NOMO-1 treated with dmso at 0.1 percent for 144 hours (cell line): Measurements from ENCODE around the gene PTDSS2.
A peak's percentile ranks its signal among the peaks of the same experiment; 100 is the strongest.

ENCODE experiments used
- DNase-seq: peaks from one replicate; lab custom pipeline; 2025; ENCODE audit not compliant: unreplicated experiment; lab: John Stamatoyannopoulos, UW

PTDSS2 gene

DNA sequence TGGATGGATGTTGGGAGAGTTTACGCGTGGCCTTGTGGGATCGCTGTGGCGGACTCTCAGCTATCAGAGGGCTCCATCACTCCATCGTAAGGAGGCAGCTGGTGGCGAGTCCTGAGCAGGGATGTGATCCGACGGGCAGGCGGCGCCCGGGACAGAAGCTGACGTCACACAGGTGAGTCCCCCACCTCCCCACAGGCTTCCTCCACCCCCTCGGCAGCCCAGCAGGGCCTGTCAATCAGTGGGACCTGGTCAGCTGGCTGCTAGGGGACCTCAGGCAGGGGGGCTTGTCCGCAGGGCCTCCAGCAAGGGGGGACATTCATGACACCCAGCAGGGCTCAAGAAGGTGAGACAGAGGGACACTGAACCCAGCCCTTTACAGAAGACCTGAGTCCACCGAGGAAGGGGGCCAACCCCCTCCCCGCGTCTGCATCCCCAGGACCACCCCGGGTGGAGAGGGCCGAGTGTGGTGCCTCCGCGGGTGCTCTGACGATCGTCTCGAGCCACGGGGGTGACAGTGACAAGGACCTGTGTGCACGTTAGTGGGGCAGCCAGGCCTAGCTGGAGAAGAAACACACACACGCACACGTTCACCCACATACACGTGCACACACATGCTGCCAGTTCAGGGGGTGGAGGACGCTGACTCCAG, 78.2 kb downstream of the PTDSS2 start:
- DNase-seq, result no peak

DNA sequence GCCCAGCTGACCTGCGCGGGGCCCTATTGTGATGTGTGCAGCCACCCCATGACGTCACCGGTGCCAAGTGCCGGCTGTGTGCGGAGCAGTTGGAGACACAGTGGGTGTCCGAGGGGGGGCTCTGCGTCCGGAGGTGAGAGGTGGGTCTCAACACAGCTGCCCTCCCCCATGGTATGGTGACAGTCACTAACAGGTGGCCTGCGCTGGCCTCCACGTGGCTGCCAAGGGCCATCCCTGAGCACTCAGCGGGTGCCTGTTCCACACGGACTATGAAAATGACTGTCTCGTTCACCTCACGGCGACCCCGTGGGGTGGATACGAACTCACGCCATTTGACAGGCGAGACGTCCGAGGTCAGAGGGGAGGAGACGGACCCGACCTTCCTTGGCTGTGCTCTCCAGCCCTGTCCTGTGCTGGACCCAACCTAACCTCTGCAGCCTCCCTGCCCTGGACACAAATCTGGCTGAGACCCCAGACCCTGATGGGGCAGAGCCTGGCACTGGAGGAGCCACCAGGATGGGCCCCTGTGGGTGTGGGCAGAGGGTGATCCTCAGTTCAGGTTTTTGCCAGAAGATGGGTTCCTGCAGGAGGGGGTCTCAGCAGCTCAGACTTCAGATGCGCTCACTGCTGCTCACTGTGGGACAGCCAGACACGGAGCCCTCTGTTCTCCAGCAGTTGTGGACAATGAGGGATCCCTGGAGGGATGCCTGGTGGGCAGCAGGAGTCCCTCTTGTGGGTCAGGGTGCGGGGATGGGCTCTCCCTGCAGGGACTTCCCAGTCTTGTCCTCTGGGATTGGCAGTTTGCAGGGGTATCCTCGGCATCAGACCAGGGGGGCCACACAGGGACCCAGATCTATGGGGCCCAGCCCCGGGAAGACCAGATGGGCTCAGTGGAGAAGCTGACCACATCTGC, 79.0 kb downstream of the PTDSS2 start:
- no peak for DNase-seq

DNA sequence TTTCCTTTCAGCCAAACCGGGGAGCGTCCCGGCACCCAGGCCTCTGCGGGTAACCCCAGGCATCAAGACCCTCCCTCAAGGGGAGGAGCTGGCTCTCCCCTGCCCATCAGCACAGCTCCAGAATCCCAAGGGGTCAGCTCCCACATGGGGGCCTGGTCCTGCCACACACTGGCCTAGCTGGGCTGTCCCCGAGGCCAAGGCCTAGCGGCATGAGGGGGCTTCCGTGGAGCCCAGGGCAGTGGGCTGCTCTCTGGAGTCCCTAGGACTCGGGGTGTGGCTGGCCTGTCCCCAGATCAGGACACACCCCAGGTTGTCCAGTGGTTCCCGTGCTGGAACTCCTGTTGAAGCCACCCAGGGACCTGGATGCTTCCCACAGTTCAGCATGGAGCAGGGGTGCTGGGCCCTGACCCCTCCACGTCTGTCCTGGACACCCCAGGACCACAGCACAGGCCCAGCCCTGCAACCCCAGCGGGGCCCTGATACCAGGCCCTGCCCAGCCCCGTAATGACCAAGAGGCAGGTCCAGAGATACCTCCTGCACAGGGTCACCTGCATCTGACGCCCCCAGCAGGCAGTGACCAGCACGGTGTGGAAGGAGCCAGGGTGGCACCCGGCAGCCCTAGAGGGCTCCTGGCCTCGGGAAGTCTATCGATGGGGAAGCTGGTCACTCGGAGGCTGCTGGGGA, 79.8 kb downstream of the PTDSS2 start:
- no peak for DNase-seq

DNA sequence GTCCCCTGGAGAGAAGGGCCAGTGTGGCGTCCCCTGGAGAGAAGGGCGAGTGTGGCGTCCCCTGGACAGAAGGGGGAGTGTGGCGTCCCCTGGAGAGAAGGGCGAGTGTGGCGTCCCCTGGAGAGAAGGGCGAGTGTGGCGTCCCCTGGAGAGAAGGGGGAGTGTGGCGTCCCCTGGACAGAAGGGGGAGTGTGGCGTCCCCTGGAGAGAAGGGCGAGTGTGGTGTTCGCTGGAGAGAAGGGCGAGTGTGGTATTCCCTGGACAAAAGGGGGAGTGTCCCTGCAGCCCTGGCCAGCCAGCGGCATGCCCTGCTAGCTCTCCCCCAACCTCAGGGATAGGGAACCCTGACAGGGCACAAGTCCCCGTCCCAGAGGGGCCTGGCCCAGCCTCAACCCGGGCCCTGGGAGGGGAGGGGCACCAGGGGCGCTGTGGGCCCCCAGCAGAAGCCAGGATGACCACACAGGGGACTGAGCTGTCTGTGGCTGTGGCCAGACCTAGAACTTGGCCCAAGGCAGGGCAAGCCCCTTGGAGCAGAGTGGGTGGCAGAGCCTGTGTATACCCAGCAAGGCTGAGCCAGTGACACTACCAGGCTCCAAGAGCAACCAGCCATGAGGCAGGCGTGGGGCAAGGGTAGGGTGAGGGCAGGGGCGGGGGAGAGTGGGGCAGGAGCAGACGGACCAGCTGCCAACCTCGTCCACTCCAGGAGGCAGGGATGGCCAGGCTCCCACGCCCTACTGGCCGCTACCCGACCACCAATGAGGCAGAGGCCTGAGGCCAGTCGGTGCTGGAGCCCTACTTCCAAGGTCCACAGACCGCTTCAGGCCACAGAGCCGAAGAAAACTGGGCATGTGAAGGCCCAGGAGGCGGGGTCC, 81.1 kb downstream of the PTDSS2 start:
- no peak for DNase-seq

DNA sequence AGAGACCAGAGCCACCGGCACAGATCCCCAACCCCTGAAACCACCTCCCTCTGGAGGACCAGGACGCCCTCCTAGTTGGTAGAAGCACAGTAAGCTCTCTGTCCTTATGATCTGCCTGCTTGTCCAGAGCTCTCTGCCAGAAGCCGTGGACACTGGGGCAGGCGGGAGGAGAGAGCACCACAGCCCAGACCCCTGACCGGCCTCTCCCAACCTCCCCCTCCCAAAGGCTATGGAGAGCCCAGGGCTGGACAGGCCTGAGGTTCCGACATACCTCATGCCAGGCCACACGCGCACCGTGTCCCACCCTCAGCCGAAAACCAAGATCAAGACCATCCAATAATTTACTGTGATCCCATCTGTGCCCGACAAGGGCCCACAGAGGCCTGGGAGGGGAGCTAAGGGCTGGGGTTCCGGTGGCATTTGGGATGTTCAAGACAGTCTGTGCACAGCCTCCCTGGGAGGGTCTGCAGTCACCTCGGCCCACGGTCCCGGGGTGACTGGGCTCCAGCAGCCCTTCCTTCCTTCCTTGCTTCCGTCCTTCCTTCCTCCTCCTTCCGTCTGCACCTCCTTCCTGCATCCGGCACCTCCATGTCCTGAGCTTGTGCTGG, 81.9 kb downstream of the PTDSS2 start:
- DNase-seq, result no peak

DNA sequence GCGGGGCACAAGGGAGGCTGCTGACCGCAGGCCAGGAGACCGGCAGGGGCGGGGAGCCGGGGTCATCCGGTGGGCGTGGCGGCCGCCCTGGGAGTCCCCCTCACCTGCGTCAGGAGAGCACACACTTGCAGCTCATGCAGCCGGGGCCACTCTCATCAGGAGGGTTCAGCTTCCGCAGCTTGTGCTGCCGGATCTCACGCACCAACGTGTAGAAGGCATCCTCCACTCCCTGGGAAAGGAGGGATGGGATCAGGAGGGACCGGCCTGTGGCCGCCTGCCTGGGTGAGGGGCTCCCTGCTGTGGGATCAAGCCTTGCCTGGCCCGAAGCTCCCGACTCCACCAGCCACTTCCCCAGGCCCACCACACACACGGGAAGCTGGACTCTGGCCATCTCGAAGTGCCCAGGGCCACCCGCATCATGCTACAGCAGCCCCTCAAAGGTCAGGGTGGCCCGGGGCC, 82.5 kb downstream of the PTDSS2 start:
- no peak for DNase-seq

DNA sequence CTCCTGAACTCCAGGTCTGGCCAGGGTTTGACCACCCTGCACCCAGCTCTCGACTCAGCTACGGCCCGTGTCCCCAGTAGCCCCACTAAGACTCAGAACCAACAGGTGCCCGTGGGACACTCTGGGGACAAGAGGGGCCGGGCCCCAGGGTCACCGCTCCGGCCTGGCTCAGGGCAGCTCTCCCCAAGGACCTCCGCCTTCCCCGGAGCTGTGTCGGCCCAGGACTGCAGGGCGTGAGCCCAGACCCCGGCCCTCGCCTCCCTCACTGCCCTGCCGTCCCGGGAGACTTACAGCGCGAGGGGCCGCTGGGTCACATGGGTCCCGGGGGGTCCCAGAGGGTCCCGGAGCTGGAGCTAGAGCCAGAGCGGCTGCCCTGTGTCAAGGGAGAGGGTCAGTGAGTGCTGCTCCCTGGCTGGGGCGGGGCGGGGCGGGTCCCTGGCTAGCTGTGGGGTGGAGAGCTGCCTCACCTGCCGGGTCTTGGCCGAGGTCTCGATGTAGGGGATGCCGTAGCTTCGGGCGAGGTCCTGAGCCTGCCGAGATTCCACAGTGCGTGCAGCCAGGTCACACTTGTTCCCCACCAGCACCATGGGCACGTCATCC, 83.0 kb downstream of the PTDSS2 start:
- no peak for DNase-seq

DNA sequence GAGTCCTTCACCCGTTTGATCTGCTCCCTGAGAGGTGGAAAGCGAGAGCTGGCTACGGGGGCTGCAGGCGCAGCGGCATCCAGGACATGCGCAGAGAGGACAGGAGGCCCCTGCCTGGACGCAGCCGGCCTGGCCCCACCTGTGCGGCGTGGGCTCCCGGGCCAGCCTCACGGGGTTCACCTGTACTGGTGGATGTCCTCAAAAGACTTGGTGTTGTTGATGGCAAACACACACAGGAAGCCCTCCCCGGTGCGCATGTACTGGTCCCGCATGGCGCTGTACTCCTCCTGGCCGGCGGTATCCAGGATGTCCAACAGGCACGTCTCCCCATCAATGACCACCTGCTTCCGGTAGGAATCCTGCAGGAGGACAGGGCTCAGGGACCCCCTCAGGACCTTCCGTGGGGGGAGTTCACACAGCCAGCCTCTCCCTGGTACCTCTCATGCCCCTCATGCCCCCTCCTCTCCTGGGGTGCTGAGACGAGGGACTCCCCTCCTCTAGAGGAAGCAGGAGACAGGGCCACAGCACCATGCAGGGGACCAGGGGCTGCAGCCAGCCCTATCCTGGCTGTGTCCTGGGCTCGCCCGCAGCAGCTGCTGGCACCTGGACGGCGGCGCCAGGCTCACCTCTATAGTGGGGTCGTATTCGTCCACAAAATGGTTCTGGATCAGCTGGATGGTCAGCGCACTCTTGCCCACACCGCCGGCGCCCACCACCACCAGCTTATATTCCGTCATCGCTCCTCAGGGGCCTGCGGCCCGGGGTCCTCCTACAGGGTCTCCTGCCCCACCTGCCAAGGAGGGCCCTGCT, 83.7 kb downstream of the PTDSS2 start:
- DNase-seq, result no peak

DNA sequence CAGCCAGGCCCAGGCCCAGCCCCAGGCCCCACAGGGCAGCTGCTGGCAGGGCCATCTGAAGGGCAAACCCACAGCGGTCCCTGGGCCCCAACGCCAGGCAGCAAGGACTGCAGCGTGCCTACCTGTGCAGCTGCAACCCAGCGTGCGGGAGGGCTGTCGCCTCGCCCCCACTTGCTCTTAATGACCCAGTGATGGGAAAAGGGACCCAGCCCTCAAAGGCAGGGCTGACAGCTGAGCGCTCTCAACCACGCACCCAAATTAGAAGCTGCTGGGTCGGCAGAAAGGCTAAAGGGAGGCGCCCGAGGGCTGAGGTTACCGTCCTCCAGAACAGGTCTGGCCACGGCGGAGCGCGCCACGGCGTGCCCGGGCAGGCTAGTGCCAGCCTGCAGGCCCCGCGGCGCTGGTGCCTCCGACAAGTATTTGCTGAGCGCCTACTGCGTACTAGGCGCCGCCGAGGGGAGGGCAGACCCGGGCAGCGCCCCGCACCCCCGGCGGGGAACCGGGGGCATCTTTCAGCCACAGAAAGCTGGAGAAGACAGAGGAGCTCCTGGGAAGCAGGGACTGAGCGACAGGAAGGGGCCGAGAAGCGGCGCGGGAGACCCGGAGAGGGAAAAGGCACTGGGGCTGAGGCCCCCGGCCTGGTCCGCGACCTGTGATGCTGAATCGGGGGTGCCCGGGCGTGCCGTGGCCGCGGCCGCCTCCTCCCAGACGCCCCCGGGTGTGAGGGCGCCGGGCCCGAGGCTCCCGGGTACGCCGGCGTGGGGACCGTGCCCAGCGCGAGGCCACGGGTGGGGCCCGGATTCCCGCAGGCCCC, 84.5 kb downstream of the PTDSS2 start:
- DNase-seq, result no peak

DNA sequence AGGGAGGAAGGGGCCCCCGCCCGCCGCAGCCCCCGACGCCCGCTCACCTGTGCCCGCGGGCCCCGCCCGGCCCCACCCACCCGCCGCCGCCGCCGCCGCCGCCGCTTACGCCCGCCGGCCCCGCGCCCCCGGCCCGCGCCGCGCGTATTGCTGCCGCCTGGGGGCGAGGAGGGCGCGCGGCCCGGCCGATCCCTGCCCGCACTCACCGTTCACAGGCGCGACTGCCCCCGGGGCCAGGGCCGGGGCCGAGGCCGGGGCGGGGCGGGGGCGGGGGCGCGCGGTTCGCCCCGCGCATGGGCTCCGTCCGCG, 85.1 kb downstream of the PTDSS2 start:
- DNase-seq, result no peak

DNA sequence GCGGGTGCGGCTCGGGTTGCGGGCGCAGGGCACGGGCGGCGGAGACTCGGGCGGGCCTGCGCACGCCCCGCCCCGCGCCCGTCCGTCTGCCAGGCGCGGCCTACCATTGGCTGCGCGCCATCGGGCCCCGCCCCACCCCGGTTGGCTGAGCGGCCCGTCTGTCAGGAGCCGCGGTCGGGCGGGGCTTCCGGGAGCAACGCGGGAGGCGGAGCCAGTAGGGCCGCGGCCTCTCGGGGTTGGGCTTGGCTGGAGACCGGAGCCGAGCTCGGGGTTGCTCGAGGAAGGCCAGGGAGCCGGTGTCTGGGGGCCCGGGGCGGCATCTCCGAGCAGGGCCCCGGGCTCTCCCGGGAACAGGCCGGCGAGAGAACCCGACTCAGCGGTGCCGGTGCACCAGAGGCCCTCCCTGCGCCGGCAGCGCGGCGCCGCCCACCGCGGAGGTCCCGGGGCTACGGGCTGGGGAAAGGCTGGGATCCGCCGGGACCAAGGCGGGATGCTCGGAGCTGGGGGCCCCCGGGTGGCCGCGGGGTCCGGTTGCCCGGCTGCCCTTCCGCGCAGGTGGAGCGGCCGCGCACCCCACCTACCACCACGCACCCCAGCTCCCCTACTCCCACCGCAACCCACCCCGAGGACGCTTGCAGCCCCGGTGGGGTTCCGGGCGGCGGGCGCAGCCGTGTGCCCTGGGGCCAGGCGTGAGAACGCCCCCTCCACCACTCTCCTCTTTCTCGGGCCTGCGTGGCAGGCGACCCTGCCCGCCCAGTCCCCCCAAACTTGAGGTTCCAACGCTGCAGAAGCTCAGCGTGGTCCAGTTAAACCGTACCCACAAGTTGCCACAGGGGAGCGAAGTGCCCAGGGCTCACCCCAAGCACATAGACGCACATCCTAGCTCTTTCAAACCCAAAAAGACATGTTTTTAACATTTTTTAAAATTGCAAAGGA, 85.7 kb downstream of the PTDSS2 start, which contains the start of gene HRAS:
TSS of gene HRAS (minus strand) at position 58 of the 936 bp plus-strand sequence.
- DNase-seq, result peak; percentile 81

DNA sequence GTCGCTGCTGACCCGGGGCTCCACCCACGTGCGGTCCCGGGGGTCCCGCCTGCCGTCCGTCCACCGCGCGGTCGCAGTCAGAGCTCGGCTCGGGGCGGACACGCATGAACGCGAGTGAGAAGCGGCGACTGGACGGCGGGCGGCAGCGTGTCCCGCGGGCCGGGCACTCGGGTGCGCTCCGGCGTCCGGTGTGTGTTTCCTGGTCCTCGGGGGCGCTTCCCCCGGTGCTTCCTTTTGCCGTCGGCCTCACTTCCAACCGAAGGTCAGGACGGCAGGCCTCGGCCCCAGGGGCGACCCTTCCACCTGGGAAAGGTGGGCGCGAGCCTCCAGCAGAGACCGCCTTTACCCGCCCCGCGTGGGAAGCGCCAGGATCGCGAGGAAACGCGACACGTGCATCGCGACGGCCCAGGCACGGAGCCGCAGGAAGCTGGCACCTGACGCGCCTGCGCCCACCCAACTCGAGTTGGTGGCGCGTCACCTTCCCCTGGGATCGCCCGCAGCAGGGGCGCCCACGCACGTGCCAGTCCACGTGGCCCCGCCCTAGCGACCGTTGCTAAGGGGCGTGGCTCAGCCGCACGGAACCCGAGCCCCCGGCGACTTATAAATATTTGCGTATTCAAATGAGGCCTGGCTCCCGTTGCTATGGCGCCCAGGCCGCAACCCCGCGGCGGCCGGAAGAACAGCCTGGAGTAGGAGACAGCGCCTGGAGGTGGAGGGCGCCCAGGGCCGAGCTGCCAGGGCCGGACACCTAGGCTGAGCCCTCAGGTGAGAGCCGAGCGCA, 87.0 kb downstream of the PTDSS2 start, which contains the start of gene LRRC56:
TSS of gene LRRC56 (plus strand) at position 687 of the 781 bp plus-strand sequence. CDS start 3,158 bp downstream, outside the sequence.
- DNase-seq, result peak; percentile 80

DNA sequence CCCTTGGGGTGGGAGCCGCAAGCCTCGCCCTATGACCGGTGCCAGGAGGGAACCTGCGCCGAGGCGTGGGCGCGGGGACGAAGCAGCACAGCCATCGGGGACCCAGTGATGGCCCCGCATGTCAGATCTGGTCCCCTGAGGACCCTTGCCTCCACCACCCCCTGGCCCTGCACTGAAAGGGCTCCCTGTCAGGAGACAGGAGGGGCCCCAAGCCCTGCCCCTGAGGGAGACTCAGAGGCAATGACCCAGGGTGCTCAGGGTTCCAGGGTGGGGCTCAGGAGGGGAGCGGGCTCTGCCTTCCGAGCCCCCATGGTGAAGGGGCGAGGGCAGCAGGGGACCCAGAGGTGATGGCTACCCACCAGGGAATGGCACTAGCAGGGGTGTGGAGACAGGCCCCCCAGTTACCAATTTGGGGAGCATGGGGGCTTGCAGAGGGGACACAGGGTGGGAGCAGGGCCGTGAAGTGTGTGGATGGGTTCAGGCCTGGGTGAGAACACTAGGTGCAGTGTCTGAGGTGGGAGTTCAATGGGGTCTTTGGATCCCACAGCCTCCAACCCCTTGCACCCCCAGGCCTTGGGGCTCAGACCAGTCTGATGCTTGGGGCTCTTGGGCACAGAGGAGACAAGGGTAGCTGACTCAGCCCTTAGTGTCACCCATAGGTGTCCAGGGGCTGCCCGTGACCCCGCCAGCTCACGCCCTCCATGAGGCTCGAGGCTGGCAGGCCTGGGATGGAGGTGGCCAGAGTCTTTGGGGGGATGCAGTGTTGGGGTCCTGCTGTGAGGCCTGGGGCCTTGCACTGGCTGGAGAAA, 87.7 kb downstream of the PTDSS2 start:
- no peak for DNase-seq

DNA sequence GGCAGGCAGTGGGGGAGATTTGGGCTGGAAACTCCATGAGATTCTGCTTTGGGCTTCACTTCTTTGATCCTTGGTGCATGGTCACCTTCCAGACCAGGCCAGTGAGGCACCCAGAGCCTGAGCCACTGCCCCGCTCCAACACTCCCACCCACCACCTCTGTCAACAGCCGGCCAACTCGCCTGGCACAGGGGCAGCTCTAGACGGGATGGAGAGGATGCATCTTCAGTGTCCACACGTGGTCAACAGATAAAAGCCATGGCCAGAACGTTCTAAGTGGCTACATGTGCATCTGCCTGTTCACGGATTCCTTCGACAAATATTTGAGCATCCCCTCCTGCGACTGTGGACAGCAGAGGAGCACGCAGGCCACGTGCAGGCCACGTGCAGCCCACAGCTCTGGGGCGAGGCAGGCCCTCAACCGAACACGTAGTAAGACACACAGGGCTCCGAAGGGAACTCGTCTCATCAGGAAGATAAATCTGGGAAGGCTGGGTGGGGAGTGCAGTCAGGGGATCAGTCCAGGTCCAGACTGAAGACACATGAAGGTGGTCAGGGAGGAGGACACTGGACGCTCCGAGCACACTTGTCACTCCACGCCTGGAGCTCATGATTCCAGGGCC, 88.5 kb downstream of the PTDSS2 start:
- no peak for DNase-seq

DNA sequence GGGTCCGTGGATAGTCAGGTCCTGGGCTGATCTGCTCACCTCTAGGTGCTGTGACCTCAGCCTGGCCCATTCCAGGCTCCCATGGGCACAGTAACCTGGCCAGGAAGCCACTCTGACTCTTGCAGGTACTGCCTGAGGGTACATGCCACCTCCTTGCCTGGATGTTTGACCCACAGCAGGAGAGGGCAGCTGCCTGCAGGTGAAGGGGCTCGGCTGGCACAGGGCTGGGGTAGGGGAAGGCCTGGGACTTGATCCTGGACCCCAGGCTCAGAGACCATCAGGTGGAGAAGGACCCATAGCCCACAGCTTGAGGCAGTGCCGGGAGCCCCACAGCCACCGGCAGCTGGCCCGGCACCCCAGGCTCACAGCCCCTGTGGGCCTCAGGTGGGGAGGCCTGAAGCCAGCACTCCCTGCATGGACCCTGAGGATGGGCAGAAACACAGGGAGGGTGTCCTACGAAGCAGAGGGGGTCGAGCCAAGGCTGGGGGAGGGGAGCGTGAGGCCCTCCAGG, 89.9 kb downstream of the PTDSS2 start:
- no peak for DNase-seq
